H1 (cell line): ENCODE data around the gene LCE1B. TPM values are rescaled to one million over a fixed set of nuclear protein-coding genes. Genes with fewer than 3 reads are reported as not detected.

Experiments
- CTCF ChIA-PET: fragments of 300-600 bp; sonication (Branson Sonifier 250); formaldehyde crosslinking; loops from one replicate; lab custom pipeline; 2021; ENCODE audit not compliant: partially characterized antibody; lab: Charles Lee
- POLR2A ChIA-PET: fragments of 300-600 bp; sonication (Branson Sonifier 250); formaldehyde crosslinking; loops from one replicate; lab custom pipeline; 2021; ENCODE audit warnings: inconsistent platforms; ENCODE audit not compliant: partially characterized antibody; lab: Charles Lee
- DNase-seq, 2 experiments: peaks; one replicate each; pipeline versions ENCODE4 v3.0.0 to v3.0.0-alpha.2; 2010 to 2022; ENCODE audit warnings: low spot score in 2 of 2, low read depth in 1 of 2, mixed read lengths in 1 of 2
- FAIRE-seq: peaks from 2 replicates; lab custom pipeline; 2011; peaks lifted over from hg19 to GRCh38; lab: Jason Lieb, UNC
- H2AFZ ChIP-seq: 2 replicates; pipeline ENCODE4 v1.8.1; 2012; ENCODE audit warnings: low read length, inconsistent platforms
- H2AK5ac ChIP-seq: 2 replicates; pipeline ENCODE4 v1.6.1; 2013; ENCODE audit warnings: low read depth, low read length
- H2BK120ac ChIP-seq: replicated peaks from 2 replicates; pipeline ENCODE3; 2013; ENCODE audit warnings: low read depth, low read length, inconsistent platforms
- H2BK12ac ChIP-seq: 2 replicates; pipeline ENCODE4 v1.6.1; 2013; ENCODE audit warnings: low read depth, low read length
- H2BK15ac ChIP-seq: 2 replicates; pipeline ENCODE4 v1.6.1; 2013; ENCODE audit warnings: low read length
- H2BK20ac ChIP-seq: 2 replicates; pipeline ENCODE4 v1.6.1; 2013; ENCODE audit warnings: low read length
- H2BK5ac ChIP-seq: 2 replicates; pipeline ENCODE4 v1.6.1; 2013; ENCODE audit warnings: low read depth, low read length
- H3K14ac ChIP-seq: 2 replicates; pipeline ENCODE4 v1.6.1; 2013; ENCODE audit warnings: inconsistent platforms; ENCODE audit not compliant: insufficient read length
- H3K18ac ChIP-seq: 2 replicates; pipeline ENCODE4 v1.6.1; 2013; ENCODE audit warnings: low read length; ENCODE audit errors: extremely low read depth
- H3K23ac ChIP-seq: 2 replicates; pipeline ENCODE4 v1.6.1; 2013; ENCODE audit warnings: inconsistent platforms; ENCODE audit not compliant: insufficient read length
- H3K23me2 ChIP-seq: 2 replicates; pipeline ENCODE4 v1.6.1; 2013; ENCODE audit warnings: low read depth, low read length
- H3K27ac ChIP-seq: 2 replicates; pipeline ENCODE4 v1.6.1; 2011; ENCODE audit warnings: low read depth, low read length, inconsistent platforms
- H3K27me3 ChIP-seq, 4 experiments: replicated peaks in 1 of 4; 1 replicate in 1 of 4; 2 replicates in 3 of 4; pipeline versions ENCODE4 v1.6.1 to v1.8.1; 2011 to 2013; ENCODE audit warnings: low read length in 3 of 4, mild to moderate bottlenecking in 3 of 4, inconsistent platforms in 2 of 4, mixed read lengths in 2 of 4, moderate library complexity in 1 of 4; ENCODE audit not compliant: control insufficient read depth in 3 of 4, insufficient read depth in 3 of 4; ENCODE audit errors: extremely low read depth in 1 of 4
- H3K36me3 ChIP-seq, 4 experiments: 2 replicates each; pipeline versions ENCODE4 v1.6.1 to v1.8.1; 2011 to 2013; ENCODE audit warnings: mild to moderate bottlenecking in 4 of 4, low read length in 3 of 4, moderate library complexity in 2 of 4, control low read depth in 1 of 4, inconsistent platforms in 1 of 4; ENCODE audit not compliant: insufficient read depth in 4 of 4, control insufficient read depth in 2 of 4
- H3K4ac ChIP-seq: replicated peaks from 2 replicates; pipeline ENCODE3; 2013; ENCODE audit warnings: low read length, low read depth, mixed read lengths, inconsistent platforms; ENCODE audit not compliant: insufficient read length
- H3K4me1 ChIP-seq, 4 experiments: replicated peaks in 1 of 4; 1 replicate in 1 of 4; 2 replicates in 3 of 4; pipeline versions ENCODE4 v1.6.1 to v1.8.1; 2011 to 2013; ENCODE audit warnings: low read length in 3 of 4, inconsistent platforms in 2 of 4, mixed read lengths in 1 of 4; ENCODE audit not compliant: insufficient read depth in 4 of 4, control insufficient read depth in 3 of 4
- H3K4me2 ChIP-seq, 2 experiments: 2 replicates each; pipeline versions ENCODE4 v1.6.1 to v1.8.1; 2011 to 2013; ENCODE audit warnings: low read depth in 2 of 2, low read length in 2 of 2, control low read depth in 1 of 2, inconsistent platforms in 1 of 2, mild to moderate bottlenecking in 1 of 2; ENCODE audit not compliant: insufficient read depth in 1 of 2
- H3K4me3 ChIP-seq, 4 experiments: fragments of 200-600, 300-600 bp in 1 of 4; sonication (generic), shearing (Covaris generic), sonication (Bioruptor Twin) in 1 of 4; 2 replicates each; pipeline versions ENCODE4 v1.5.1 to v1.8.1; 2011 to 2016; ENCODE audit warnings: low read length in 4 of 4, low read depth in 3 of 4, control low read depth in 2 of 4, inconsistent platforms in 2 of 4, mild to moderate bottlenecking in 2 of 4, mixed read lengths in 1 of 4, moderate library complexity in 1 of 4; ENCODE audit not compliant: insufficient read depth in 2 of 4; ENCODE audit errors: extremely low read depth in 1 of 4
- H3K56ac ChIP-seq: replicated peaks from 2 replicates; pipeline ENCODE3; 2013; ENCODE audit warnings: low read depth, mild to moderate bottlenecking, mixed read lengths, low read length, inconsistent platforms; ENCODE audit not compliant: insufficient read length
- H3K79me1 ChIP-seq: 2 replicates; pipeline ENCODE4 v1.6.1; 2013; ENCODE audit warnings: low read depth, low read length, control low read depth
- H3K79me2 ChIP-seq, 2 experiments: 2 replicates each; pipeline versions ENCODE4 v1.6.1 to v1.8.1; 2012 to 2013; ENCODE audit warnings: low read length in 2 of 2, mild to moderate bottlenecking in 2 of 2, inconsistent platforms in 1 of 2; ENCODE audit not compliant: insufficient read depth in 2 of 2, control insufficient read depth in 1 of 2
- H3K9ac ChIP-seq, 4 experiments: replicated peaks in 1 of 4; 1 replicate in 1 of 4; 2 replicates in 3 of 4; pipeline versions ENCODE4 v1.6.1 to v1.8.1; 2011 to 2013; ENCODE audit warnings: low read depth in 3 of 4, low read length in 3 of 4, control low read depth in 2 of 4, mild to moderate bottlenecking in 2 of 4, moderate library complexity in 2 of 4, inconsistent platforms in 1 of 4; ENCODE audit errors: extremely low read depth in 1 of 4
- H3K9me3 ChIP-seq, 2 experiments: 2 replicates each; pipeline versions ENCODE4 v1.6.1 to v1.8.1; 2012 to 2013; ENCODE audit warnings: mild to moderate bottlenecking in 2 of 2, moderate library complexity in 2 of 2, control low read depth in 1 of 2, inconsistent platforms in 1 of 2, low read depth in 1 of 2, low read length in 1 of 2, mixed read lengths in 1 of 2; ENCODE audit not compliant: insufficient read depth in 2 of 2
- H4K20me1 ChIP-seq, 2 experiments: replicated peaks in 1 of 2; 2 replicates each; pipeline versions ENCODE3 to v1.8.1; 2011 to 2013; ENCODE audit warnings: inconsistent platforms in 2 of 2, low read length in 2 of 2, mild to moderate bottlenecking in 1 of 2; ENCODE audit not compliant: insufficient read depth in 2 of 2, control insufficient read depth in 1 of 2
- H4K5ac ChIP-seq: 2 replicates; pipeline ENCODE4 v1.6.1; 2013; ENCODE audit warnings: low read length, low read depth, mixed read lengths, inconsistent platforms; ENCODE audit not compliant: insufficient read length
- H4K8ac ChIP-seq: 2 replicates; pipeline ENCODE4 v1.8.0; 2013; ENCODE audit warnings: mild to moderate bottlenecking, moderate library complexity, low read length, inconsistent platforms; ENCODE audit not compliant: insufficient read depth; ENCODE audit errors: extremely low read depth
- H4K91ac ChIP-seq: replicated peaks from 2 replicates; pipeline ENCODE3; 2013; ENCODE audit warnings: low read length, mixed read lengths, inconsistent platforms; ENCODE audit not compliant: insufficient read length
- RFX5 ChIP-seq: IDR thresholded peaks from 2 replicates; pipeline ENCODE4 v1.6.1; 2011; ENCODE audit warnings: low read depth, low read length, improper control_type of control experiment, borderline replicate concordance
- SIRT6 ChIP-seq: IDR thresholded peaks from one replicate; pipeline ENCODE4 v1.7.1; 2012; ENCODE audit warnings: low read length, inconsistent platforms
- WGBS, 2 experiments: shearing (Covaris generic) in 1 of 2; methylation state at CpG; one replicate each; pipeline versions ENCODE4 v1.1.6 to v1.1.7; 2013 to 2015; ENCODE audit warnings: low lambda C conversion rate in 2 of 2, mixed read lengths in 2 of 2, inconsistent platforms in 1 of 2, low coverage in 1 of 2, missing lambda C conversion rate in 1 of 2; ENCODE audit not compliant: insufficient replicate concordance in 2 of 2, insufficient coverage in 1 of 2, insufficient read length in 1 of 2; ENCODE audit errors: extremely low coverage in 1 of 2, missing lambda C conversion rate in 1 of 2; 5-methylcytosine and 5-hydroxymethylcytosine counted together
- polyA plus RNA-seq, 7 experiments: library from polyadenylated mRNA; depleted of rRNA in 3 of 7; stranded (reverse) in 5 of 7; unstranded in 2 of 7; fragments of >200 nt in 5 of 7; fragments of 200-250 nt in 2 of 7; gene quantifications; 1 replicate in 5 of 7; 2 replicates in 1 of 7; 4 replicates in 1 of 7; pipeline versions ENCODE4 v1.2.1 to v1.2.3, GENCODE V29; 2011 to 2013; ENCODE audit warnings: missing spikeins in 2 of 7, mixed read lengths in 2 of 7
- total RNA-seq: library from RNA; stranded (reverse); fragmentation: NEBNext Ultra II Directional; extraction: Animal tissue kit (Norgen Biotek cat#: 25700); gene quantifications from 2 replicates; pipeline ENCODE4 v1.2.1, GENCODE V29; 2021

Gene LCE1B
- total and polyA plus RNA-seq, 2 of the 8 experiments (the other 6 are each of a cell fraction or from before 2014, with no cell fraction given): not detected

DNA sequence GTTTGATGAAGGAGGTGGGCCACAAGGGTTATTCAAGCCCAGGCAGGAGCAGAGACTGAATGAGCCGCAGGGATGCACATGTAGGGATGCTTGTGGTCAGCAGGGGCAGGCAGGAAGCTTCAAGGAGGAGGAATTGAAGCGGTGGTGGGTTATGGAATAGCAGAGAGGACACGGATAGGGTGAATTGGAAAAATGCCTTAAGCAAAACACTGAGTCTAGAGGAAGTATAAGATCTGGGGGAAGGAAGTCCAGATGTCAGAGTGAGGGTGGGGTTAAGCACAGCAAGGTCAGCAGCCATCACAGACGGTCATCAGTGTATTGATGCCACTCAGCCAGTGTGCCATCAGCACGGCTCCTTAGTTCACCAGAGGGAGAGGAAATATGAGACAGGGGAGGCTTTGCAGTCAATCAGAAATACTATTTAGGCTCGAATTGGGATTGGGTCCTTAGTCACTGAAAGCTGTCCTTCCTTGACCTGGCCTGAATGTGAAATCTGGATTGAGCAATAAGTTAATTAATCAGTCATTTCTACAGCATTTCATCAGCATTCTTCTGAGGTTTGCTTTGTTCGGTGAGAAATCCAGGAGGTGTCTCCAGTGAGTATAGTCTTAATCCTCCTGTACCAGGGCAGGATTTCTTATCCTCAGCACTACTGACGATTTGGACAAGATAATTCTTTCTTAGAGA is 42.8 kb upstream of the LCE1B start:
- H3K4me3 ChIP-seq: no peak overlapping the region
- no peaks in the 10 kb centered on the region for H3K79me1 ChIP-seq
- no peaks in the 10 kb centered on the region for H3K4me1 ChIP-seq
- H4K5ac ChIP-seq: no peak overlapping the region
- H4K20me1 ChIP-seq: no peaks in the 10 kb centered on the region
- WGBS, 2 experiments: 61% methylated on average over 8 of the region's 8 CpGs; no CpG with 5 or more reads in 1 of the 2 experiments
- no peaks in the 10 kb centered on the region for H3K23me2 ChIP-seq
- no peaks in the 10 kb centered on the region for H3K36me3 ChIP-seq
- H2AFZ ChIP-seq: no peak overlapping the region
- no peak overlapping the region for H4K91ac ChIP-seq
- H2BK15ac ChIP-seq: no peak overlapping the region
- no peak overlapping the region for H2AK5ac ChIP-seq
- H3K14ac ChIP-seq: no peak overlapping the region
- H2BK120ac ChIP-seq: no peak overlapping the region
- no peak overlapping the region for H2BK20ac ChIP-seq
- H3K23ac ChIP-seq: no peak overlapping the region
- no peak overlapping the region for H3K4me2 ChIP-seq
- H2BK5ac ChIP-seq: no peak overlapping the region
- H3K4ac ChIP-seq: no peak overlapping the region
- no peaks in the 10 kb centered on the region for H3K27me3 ChIP-seq
- H3K27ac ChIP-seq: no peak overlapping the region
- DNase-seq (no peak), FAIRE-seq (no peak)
- no peak overlapping the region for H3K56ac ChIP-seq
- H3K18ac ChIP-seq: no peak overlapping the region
- H3K9me3 ChIP-seq: peaks cover 69 to 74% of the 10 kb centered on the region in 2 experiments
- H3K9ac ChIP-seq: no peak overlapping the region
- POLR2A ChIA-PET: no interaction called here
- no peak overlapping the region for H2BK12ac ChIP-seq
- CTCF ChIA-PET: no interaction called here
- no peaks in the 10 kb centered on the region for H3K79me2 ChIP-seq
- no peak overlapping the region for H4K8ac ChIP-seq
- TF ChIP-seq SIRT6 (no peak), RFX5 (no peak)
